ENCODE results near the gene TCAIM. TPM values are rescaled to one million over a fixed set of nuclear protein-coding genes. Genes with fewer than 3 reads are reported as not detected.

TCAIM gene
- polyA plus RNA-seq, 1 donor from 2014 or later: 38.1 TPM

DNA sequence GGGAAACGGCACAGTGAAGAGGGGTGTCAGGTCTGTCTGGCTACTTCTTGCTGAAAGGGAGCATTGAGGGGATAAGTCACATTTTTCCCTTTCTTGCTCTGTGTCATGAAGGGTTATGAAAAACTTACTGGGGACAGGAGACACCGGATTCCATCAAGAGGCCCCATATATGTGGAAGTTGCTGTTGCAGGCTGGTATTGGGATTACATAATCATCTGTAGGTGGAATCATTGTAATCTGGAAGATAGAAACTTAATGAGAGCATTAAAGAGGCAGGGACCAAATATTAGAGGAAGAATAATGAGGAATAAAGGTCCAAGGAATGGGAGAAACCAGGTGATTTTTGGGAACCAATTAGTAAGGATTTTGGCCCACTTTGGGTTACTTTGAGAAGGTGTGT, 4.2 kb upstream of the TCAIM start:
- Histone ChIP-seq H4K20me1 (ENCODE audit: insufficient read depth) (no peaks in the 10 kb centered on the region), H3K27me3 (ENCODE audit: insufficient read depth, low read depth, low read length) (no peaks in the 10 kb centered on the region), H3K36me3 (ENCODE audit: insufficient read depth, low read length) (no peaks in the 10 kb centered on the region), H3K4me2 (ENCODE audit: low read length) (no peak overlapping the region), H3F3A (ENCODE audit: insufficient read depth, low read length, poor library complexity, severe bottlenecking) (no peaks in the 10 kb centered on the region), H3K9ac (ENCODE audit: low read length) (no peak overlapping the region), H3K4me3 (ENCODE audit: low read length) (no peak overlapping the region), H3K9me2 (ENCODE audit: insufficient read depth, low read length) (no peaks in the 10 kb centered on the region), H3K79me2 (replicated peaks; ENCODE audit: insufficient read depth, low read length) (peaks cover 7% of the 10 kb centered on the region), H2AFZ (ENCODE audit: low read depth, low read length) (no peak overlapping the region), H3K9me3 (ENCODE audit: low read length) (no peaks in the 10 kb centered on the region), H3K27ac (ENCODE audit: low read length) (no peak overlapping the region)
- no peak for TF ChIP-seq CTCF (IDR thresholded peaks at IDR 0.05; ENCODE audit: poor library complexity, severe bottlenecking)
- TF ChIP-seq EP300 (conservative IDR thresholded peaks at IDR 0.05; ENCODE audit: poor library complexity, severe bottlenecking): no peak
- TF ChIP-seq REST (IDR thresholded peaks at IDR 0.05; ENCODE audit: borderline replicate concordance): no peak
- no peak for TF ChIP-seq TAF1 (IDR thresholded peaks at IDR 0.05; ENCODE audit: low read depth)
- TF ChIP-seq RAD21 (conservative IDR thresholded peaks at IDR 0.05): no peak
- no peak for TF ChIP-seq SMC3 (conservative IDR thresholded peaks at IDR 0.05; ENCODE audit: poor library complexity)
- no peak for TF ChIP-seq MXI1 (conservative IDR thresholded peaks at IDR 0.05; ENCODE audit: poor library complexity, severe bottlenecking)

DNA sequence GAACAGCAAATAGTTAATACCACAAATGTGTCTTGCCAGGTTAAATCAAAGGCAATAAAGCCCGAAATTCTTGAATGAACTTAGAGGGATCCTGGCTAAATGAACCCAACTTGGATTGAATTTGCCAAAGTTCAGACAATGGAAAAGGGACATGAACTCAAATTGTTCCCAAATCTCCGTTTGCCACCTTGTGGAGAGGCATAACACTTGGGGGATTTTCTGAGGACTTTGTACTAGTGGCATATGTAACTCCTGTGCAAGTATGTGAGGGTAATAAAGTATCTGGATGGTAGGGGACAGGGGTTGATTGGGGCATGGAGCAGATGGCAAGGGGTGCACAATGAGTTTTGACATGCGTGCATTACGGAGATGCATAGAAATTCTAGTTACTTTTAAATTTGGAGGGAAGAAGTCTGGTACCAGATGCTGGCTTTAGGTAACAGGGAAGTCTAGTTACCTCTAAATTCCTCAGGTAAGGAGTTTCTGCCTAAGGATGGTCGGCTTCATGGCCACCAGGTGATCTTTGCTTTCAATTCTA, 1.2 kb upstream of the TCAIM start:
- Histone ChIP-seq H3K27ac (ENCODE audit: low read length) (peak overlapping the region; percentile 94), H3K9ac (ENCODE audit: low read length) (peak overlapping the region; percentile 91)

More for the DNA sequence above, 1.2 kb upstream of the TCAIM start:
- peak overlapping the region; percentile 83 for H2AFZ ChIP-seq (ENCODE audit: low read depth, low read length)
- peak overlapping the region; percentile 67 for H3K4me3 ChIP-seq (ENCODE audit: low read length)
- H3K79me2 ChIP-seq (replicated peaks; ENCODE audit: insufficient read depth, low read length): peaks cover 28% of the 10 kb centered on the region
- TF ChIP-seq MXI1 (conservative IDR thresholded peaks at IDR 0.05; ENCODE audit: poor library complexity, severe bottlenecking) (no peak), SMC3 (conservative IDR thresholded peaks at IDR 0.05; ENCODE audit: poor library complexity) (no peak), EZH2 (IDR thresholded peaks at IDR 0.05; ENCODE audit: borderline replicate concordance, insufficient read depth, low read length, poor library complexity, severe bottlenecking) (no peak), RAD21 (conservative IDR thresholded peaks at IDR 0.05) (no peak), REST (IDR thresholded peaks at IDR 0.05; ENCODE audit: borderline replicate concordance) (no peak), TAF1 (IDR thresholded peaks at IDR 0.05; ENCODE audit: low read depth) (no peak), POLR2AphosphoS5 (IDR thresholded peaks at IDR 0.05) (no peak), EP300 (conservative IDR thresholded peaks at IDR 0.05; ENCODE audit: poor library complexity, severe bottlenecking) (no peak), CTCF (IDR thresholded peaks at IDR 0.05; ENCODE audit: poor library complexity, severe bottlenecking) (no peak)
- no peaks in the 10 kb centered on the region for H4K20me1 ChIP-seq (ENCODE audit: insufficient read depth)
- H3K36me3 ChIP-seq (ENCODE audit: insufficient read depth, low read length): no peaks in the 10 kb centered on the region
- no peaks in the 10 kb centered on the region for H3K27me3 ChIP-seq (ENCODE audit: insufficient read depth, low read depth, low read length)
- H3K9me3 ChIP-seq (ENCODE audit: low read length): no peaks in the 10 kb centered on the region
- H3K4me2 ChIP-seq (ENCODE audit: low read length): peak overlapping the region; percentile 65
- H3F3A ChIP-seq (ENCODE audit: insufficient read depth, low read length, poor library complexity, severe bottlenecking): no peaks in the 10 kb centered on the region
- no peaks in the 10 kb centered on the region for H3K9me2 ChIP-seq (ENCODE audit: insufficient read depth, low read length)

Measured in neural cell (in vitro differentiated cells).